A549 (cell line): ENCODE results near the gene DTX1. TPM values are rescaled to one million over a fixed set of nuclear protein-coding genes. Genes with fewer than 3 reads are reported as not detected.
"Not testable (repeated sequence)": the region's sequence is repeated elsewhere in the genome, so short reads cannot be mapped to it uniquely, and the experiment has no call there.

Experiments used
- ATAC-seq, 2 experiments: fragments of 200-7000 bp in 1 of 2; fragments of >200 bp in 1 of 2; cut with Nextera tagmentation in 1 of 2; cut with Tn5 transposase in 1 of 2; 3 replicates each; pipeline versions ENCODE4 v1.8.0 to v1.9.1; 2018 to 2020; ENCODE audit warnings: mild to moderate bottlenecking in 1 of 2, moderate library complexity in 1 of 2
- CTCF ChIA-PET: fragments of 300-600 bp; sonication (Branson Sonifier 250); formaldehyde crosslinking; extraction: SDS; loops from one replicate; lab custom pipeline; 2021; ENCODE audit warnings: antibody characterized with exemption, inconsistent platforms; lab: Yijun Ruan, JAX
- POLR2A ChIA-PET: fragments of 350-600 bp; formaldehyde crosslinking; extraction: SDS; loops from one replicate; lab custom pipeline; 2021; ENCODE audit warnings: antibody characterized with exemption, inconsistent platforms; lab: Yijun Ruan, JAX
- DNase-seq, 2 experiments: peaks; one replicate each; pipeline versions ENCODE4 v3.0.0 to v3.0.0-alpha.2; 2011 to 2016; ENCODE audit warnings: low read depth in 1 of 2, low spot score in 1 of 2
- FAIRE-seq: peaks from 2 replicates; lab custom pipeline; 2011; peaks lifted over from hg19 to GRCh38; lab: Jason Lieb, UNC
- H3K27ac ChIP-seq, 2 experiments: fragments of >200 bp; sonication (Bioruptor Twin); formaldehyde crosslinking; 3 replicates each; pipeline ENCODE4 v1.5.1; 2016 to 2017
- H3K4me1 ChIP-seq: fragments of >200 bp; sonication (Bioruptor Twin); formaldehyde crosslinking; 3 replicates; pipeline ENCODE4 v1.6.1; 2016
- H3K4me2 ChIP-seq: fragments of >200 bp; sonication (Bioruptor Twin); formaldehyde crosslinking; 3 replicates; pipeline ENCODE4 v1.6.1; 2016
- H3K4me3 ChIP-seq: fragments of >200 bp; sonication (Bioruptor Twin); formaldehyde crosslinking; 3 replicates; pipeline ENCODE4 v1.5.1; 2016
- H3K9me3 ChIP-seq: fragments of >200 bp; sonication (Bioruptor Twin); formaldehyde crosslinking; 3 replicates; pipeline ENCODE4 v1.6.1; 2016
- BHLHE40 ChIP-seq: IDR thresholded peaks from 2 replicates; pipeline ENCODE4 v1.6.1; 2012; ENCODE audit warnings: low read depth, low read length, inconsistent platforms
- CBX8 ChIP-seq: fragments of 200-600 bp; sonication (generic); IDR thresholded peaks from 2 replicates; pipeline ENCODE4 v1.6.1; 2016
- EHF ChIP-seq: fragments of 250-450 bp; sonication (Bioruptor Pico); IDR thresholded peaks from 2 replicates; pipeline ENCODE4 v1.5.0; 2020; ENCODE audit warnings: mild to moderate bottlenecking
- FOSL2 ChIP-seq, 2 experiments: fragments of 450-650 bp in 1 of 2; fragments of >200 bp in 1 of 2; sonication (Bioruptor Twin) in 1 of 2; formaldehyde crosslinking; IDR thresholded peaks; 2 replicates each; pipeline versions ENCODE4 v1.5.0 to v1.6.1; 2016 to 2020; ENCODE audit warnings: mild to moderate bottlenecking in 1 of 2, moderate library complexity in 1 of 2
- HOXA7 ChIP-seq: fragments of 250-450 bp; sonication (Bioruptor Pico); IDR thresholded peaks from 2 replicates; pipeline ENCODE4 v1.5.0; 2020; ENCODE audit warnings: mild to moderate bottlenecking, moderate library complexity
- JUN ChIP-seq, 2 experiments: fragments of >200 bp; sonication (Bioruptor Twin); formaldehyde crosslinking; IDR thresholded peaks; 2 replicates in 1 of 2; 3 replicates in 1 of 2; pipeline ENCODE4 v1.6.1; 2016 to 2017
- JUNB ChIP-seq: fragments of >200 bp; sonication (Bioruptor Twin); formaldehyde crosslinking; IDR thresholded peaks from 2 replicates; pipeline ENCODE4 v1.6.1; 2016
- MAFK ChIP-seq: fragments of 450-650 bp; IDR thresholded peaks from 2 replicates; pipeline ENCODE4 v1.6.1; 2014; ENCODE audit not compliant: partially characterized antibody
- MAZ ChIP-seq: fragments of 150-350 bp; IDR thresholded peaks from 2 replicates; pipeline ENCODE4 v1.6.1; 2014; ENCODE audit warnings: antibody characterized with exemption, low read depth, low read length, borderline replicate concordance
- MYC ChIP-seq: IDR thresholded peaks from 2 replicates; pipeline ENCODE4 v1.6.1; 2012; ENCODE audit warnings: mild to moderate bottlenecking, inconsistent platforms, low read length, improper control_type of control experiment, borderline replicate concordance
- NPAS2 ChIP-seq: fragments of 250-450 bp; sonication (Bioruptor Pico); IDR thresholded peaks from 2 replicates; pipeline ENCODE4 v1.8.0; 2022; ENCODE audit warnings: mild to moderate bottlenecking, moderate library complexity, borderline replicate concordance
- NR3C1 ChIP-seq: fragments of >200 bp; sonication (Bioruptor Twin); formaldehyde crosslinking; IDR thresholded peaks from 3 replicates; pipeline ENCODE4 v1.6.1; 2017
- PHF8 ChIP-seq: fragments of 200-600 bp; sonication (generic); IDR thresholded peaks from 2 replicates; pipeline ENCODE4 v1.6.1; 2016; ENCODE audit warnings: low read depth, mild to moderate bottlenecking, antibody characterized with exemption, moderate library complexity, borderline replicate concordance
- POLR2AphosphoS2 ChIP-seq: conservative IDR thresholded peaks from 2 replicates; pipeline ENCODE4 v1.6.1; 2012; ENCODE audit warnings: low read length, improper control_type of control experiment, inconsistent platforms
- RARB ChIP-seq: fragments of 250-450 bp; sonication (Bioruptor Pico); IDR thresholded peaks from 2 replicates; pipeline ENCODE4 v1.8.0; 2021; ENCODE audit warnings: mild to moderate bottlenecking, moderate library complexity
- RCOR1 ChIP-seq: fragments of 150-350 bp; IDR thresholded peaks from 2 replicates; pipeline ENCODE4 v1.6.1; 2014; ENCODE audit warnings: antibody characterized with exemption, low read length, low read depth
- TFCP2L1 ChIP-seq: fragments of 250-450 bp; sonication (Bioruptor Pico); IDR thresholded peaks from 2 replicates; pipeline ENCODE4 v1.5.0; 2021; ENCODE audit warnings: mild to moderate bottlenecking
- TP53 ChIP-seq: fragments of 250-450 bp; sonication (Bioruptor Pico); IDR thresholded peaks from 2 replicates; pipeline ENCODE4 v1.5.0; 2021; ENCODE audit warnings: mild to moderate bottlenecking, moderate library complexity
- ZFP36 ChIP-seq: fragments of 450-650 bp; IDR thresholded peaks from 2 replicates; pipeline ENCODE4 v1.6.1; 2014; ENCODE audit warnings: borderline replicate concordance; ENCODE audit not compliant: partially characterized antibody
- WGBS: methylation state at CpG from one replicate; pipeline ENCODE4 v1.1.6; 2017; ENCODE audit errors: missing lambda C conversion rate; 5-methylcytosine and 5-hydroxymethylcytosine counted together
- polyA plus RNA-seq, 4 experiments: library from polyadenylated mRNA; depleted of rRNA in 3 of 4; stranded (reverse); fragments of >200 nt; fragmentation: RNase III in 1 of 4; extraction: RNeasy Plus Mini Kit Qiagen cat#74134 plus additional on column Dnase treatment in 1 of 4; gene quantifications; 2 replicates in 3 of 4; 3 replicates in 1 of 4; pipeline ENCODE4 v1.2.3, GENCODE V29; 2011 to 2017
- TF ChIP-seq, protein P1 (sequence below): fragments of 250-450 bp; sonication (Bioruptor Pico); IDR thresholded peaks from 2 replicates; pipeline ENCODE4 v1.5.0; 2020; ENCODE audit warnings: low read depth, mild to moderate bottlenecking, moderate library complexity
- TF ChIP-seq, protein P2 (sequence below): fragments of >200 bp; sonication (Bioruptor Twin); formaldehyde crosslinking; IDR thresholded peaks from 2 replicates; pipeline ENCODE4 v1.6.1; 2016
- TF ChIP-seq, protein P3 (sequence below): fragments of >200 bp; sonication (Bioruptor Twin); formaldehyde crosslinking; IDR thresholded peaks from 3 replicates; pipeline ENCODE4 v1.6.1; 2016

DTX1 gene
- polyA plus RNA-seq, 2 of the 4 experiments (the other 2 are of a cell fraction), result 0.28 to 0.37 TPM

DNA sequence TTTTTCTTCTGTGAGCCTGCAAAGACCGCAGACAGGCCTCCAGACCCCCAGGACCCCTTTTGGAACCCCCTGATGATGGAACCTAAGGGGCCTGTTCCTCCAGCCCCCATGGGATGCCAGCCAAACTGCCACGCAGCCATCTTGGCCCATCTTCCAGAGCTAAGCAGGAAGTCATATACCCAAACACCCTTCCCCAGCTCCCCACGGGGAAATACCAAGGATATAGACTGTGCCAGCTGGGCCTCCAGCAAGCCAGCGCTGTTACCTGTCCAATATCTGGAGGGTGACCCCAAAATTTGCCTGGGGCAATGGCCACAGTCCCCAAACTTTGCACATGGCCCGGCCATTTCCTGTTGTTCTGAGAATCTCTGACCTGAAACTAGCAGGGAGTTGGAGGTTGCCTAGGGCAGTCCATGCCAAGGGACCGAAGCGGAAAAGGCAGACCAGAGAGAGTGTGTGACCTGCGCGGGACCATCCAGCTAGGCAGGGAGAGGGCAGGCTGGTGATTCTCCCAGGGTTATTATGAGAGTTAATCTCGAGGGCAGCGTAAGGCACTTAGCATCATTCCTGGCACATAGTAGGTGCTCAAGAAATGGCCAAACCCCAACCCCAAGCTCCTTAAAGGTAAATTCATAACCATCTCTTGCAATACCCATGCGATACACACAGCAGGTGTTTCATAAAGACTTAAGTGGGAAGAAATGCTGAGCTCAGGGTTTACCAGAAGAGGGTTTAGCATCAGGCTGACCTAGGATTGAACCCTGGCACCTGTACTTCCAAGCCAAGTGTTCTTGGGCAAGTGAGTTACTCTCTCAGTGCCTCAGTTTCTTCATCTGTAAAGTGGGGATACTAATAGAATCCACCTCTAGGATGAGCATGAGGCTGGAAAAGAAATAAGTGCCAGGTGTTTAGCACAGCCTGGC lies 81.6 kb downstream of the DTX1 start:
- no peak overlapping the region for H3K4me2 ChIP-seq
- no peaks in the 10 kb centered on the region for H3K9me3 ChIP-seq
- ATAC-seq, result no peak
- POLR2A ChIA-PET, result no interaction called here
- H3K4me1 ChIP-seq, result peaks cover 15% of the 10 kb centered on the region
- no peak for DNase-seq
- H3K4me3 ChIP-seq, result no peak overlapping the region
- TF ChIP-seq RARB, result no peak
- peak; percentile 81 for TF ChIP-seq MAFK
- TF ChIP-seq, all 56 proteins: peak for 1
- no peak overlapping the region for H3K27ac ChIP-seq
- 92% methylated on average over 11 of the region's 12 CpGs for WGBS
- FAIRE-seq, result no peak
- CTCF ChIA-PET, result interaction anchor here (0.9 to 7.0 kb wide), 9 partner anchors 9 to 89 kb away, joined by 3 to 55 read pairs (median 10); partner anchors contain the start of gene CFAP73

DNA sequence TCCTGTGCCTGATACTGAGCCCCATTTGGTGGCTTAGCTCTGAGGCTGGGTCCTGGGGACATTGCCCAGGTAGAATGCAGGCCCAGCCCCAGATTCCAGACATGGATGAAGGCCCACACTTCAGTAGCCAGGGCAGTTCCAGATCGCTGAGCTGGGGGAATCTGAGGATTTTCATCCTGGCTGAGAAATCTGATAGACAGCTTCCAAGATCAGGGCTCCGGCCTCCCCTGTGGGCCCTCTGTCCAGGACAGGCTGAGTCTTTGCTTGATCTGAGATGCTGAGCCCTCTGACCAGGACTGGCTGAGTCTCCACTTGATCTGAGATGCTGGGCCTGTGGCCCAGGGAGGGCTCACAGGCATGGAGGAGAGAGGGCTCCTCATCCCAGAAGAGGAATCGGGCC lies 82.3 kb downstream of the DTX1 start:
- FAIRE-seq, result no peak
- no peaks in the 10 kb centered on the region for H3K9me3 ChIP-seq
- peaks cover 15% of the 10 kb centered on the region for H3K4me1 ChIP-seq
- TF ChIP-seq, protein P1, sequence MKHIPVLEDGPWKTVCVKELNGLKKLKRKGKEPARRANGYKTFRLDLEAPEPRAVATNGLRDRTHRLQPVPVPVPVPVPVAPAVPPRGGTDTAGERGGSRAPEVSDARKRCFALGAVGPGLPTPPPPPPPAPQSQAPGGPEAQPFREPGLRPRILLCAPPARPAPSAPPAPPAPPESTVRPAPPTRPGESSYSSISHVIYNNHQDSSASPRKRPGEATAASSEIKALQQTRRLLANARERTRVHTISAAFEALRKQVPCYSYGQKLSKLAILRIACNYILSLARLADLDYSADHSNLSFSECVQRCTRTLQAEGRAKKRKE (CRISPR knock-in tag), result no peak
- ChIA-PET CTCF (interaction anchor here (0.9 to 7.0 kb wide), 7 partner anchors 9 to 90 kb away, joined by 3 to 55 read pairs (median 10); partner anchors contain the start of gene CFAP73), POLR2A (no interaction called here)
- DNase-seq, result no peak
- WGBS, result 71% methylated on average over 3 of the region's 3 CpGs
- ATAC-seq, result no peak
- H3K27ac ChIP-seq, result no peak overlapping the region
- H3K4me2 ChIP-seq, result no peak overlapping the region
- no peak overlapping the region for H3K4me3 ChIP-seq

DNA sequence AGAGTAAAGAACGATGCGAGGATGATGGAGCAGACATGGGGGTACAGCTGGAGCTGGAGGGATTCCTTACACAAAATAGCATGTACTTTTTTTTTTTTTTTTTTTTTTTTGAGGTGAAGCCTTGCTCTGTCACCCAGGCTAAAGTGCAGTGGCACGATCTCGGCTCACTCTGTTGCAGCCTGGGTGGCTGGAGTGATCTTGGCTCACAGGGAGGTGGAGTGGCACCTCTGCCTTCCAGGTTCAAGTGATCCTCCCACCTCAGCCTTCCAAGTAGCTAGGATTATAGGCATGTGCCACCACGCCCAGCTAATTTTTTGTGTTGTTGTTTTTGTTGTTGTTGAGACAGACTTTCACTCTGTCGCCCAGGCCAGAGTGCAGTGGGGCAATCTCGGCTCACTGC lies 84.2 kb downstream of the DTX1 start:
- DNase-seq, result no peak
- no peak overlapping the region for H3K27ac ChIP-seq
- peaks cover 10% of the 10 kb centered on the region for H3K4me1 ChIP-seq
- H3K4me3 ChIP-seq, result no peak overlapping the region
- no peak for FAIRE-seq
- H3K4me2 ChIP-seq, result no peak overlapping the region
- no peak for ATAC-seq
- CTCF ChIA-PET, result interaction anchor here (6.4 kb wide), 1 partner anchor 11 kb away, joined by 55 read pairs; the partner anchor contains the start of gene CFAP73
- no peak for TF ChIP-seq HOXA7 (CRISPR knock-in tag)
- TF ChIP-seq, all 56 proteins: peak for 0
- no peaks in the 10 kb centered on the region for H3K9me3 ChIP-seq
- POLR2A ChIA-PET, result no interaction called here
- WGBS, result 65% methylated on average over 7 of the region's 7 CpGs

DNA sequence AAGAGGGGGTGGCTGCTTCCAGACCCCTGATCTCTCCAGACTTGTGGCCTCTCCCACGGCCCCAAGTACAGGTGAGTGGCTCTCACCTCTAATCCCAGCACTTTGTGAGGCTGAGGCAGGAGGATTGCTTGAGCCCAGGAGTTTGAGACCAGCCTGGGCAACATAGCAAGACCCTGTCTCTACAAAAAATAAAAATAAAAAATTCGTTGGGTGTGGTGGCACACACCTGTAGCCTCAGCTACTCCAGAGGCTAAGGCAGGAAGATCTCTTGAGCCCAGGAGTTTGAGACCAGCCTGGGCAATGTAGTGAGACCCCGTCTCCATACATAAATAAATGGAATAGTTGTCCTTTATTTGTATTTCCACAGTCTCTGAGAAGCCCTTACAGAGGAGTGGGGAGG lies 85.2 kb downstream of the DTX1 start:
- H3K27ac ChIP-seq, H3K4me2 ChIP-seq, DNase-seq, H3K9me3 ChIP-seq, H3K4me1 ChIP-seq, ATAC-seq, H3K4me3 ChIP-seq, FAIRE-seq, POLR2A ChIA-PET: not testable (repeated sequence)
- WGBS, result 45% methylated on average over 2 of the region's 3 CpGs
- CTCF ChIA-PET, result interaction anchor here (1.1 to 6.4 kb wide), 3 partner anchors 10 to 43 kb away, joined by 3 to 55 read pairs (median 3); partner anchors contain the start of gene CFAP73

DNA sequence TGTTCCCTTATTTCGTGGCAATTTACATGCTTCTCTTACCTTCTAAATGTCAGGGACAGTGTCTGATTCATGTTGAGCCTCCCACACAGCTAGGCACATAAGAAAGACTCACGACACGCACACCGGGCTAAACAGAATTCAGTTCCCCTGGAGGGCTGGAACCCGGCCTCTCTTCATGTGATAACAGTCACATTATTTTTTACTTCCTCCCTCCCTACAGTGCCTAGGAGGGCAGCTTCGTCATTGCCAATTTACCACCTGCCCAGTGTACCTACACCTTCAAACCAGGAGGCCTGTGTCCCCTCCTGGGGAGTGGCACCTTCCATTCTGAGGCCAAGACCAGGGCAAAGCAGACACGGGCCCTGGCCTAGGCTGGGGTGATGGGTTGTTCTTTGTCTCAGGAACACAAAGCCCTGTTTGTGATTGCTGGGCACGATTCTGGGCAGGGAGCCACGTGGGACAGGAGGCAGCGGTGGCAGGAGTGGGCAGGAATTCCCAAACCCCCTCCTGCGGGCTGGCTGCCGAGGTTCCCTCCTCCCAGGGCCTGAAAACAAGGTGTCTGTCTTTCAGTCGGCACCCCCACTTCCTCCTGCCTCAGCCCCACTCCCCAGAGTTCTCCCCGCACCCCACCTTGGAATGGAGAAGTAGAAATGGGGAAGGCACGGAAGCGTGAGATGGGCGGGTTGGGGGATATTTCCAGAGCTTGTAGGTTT lies 85.8 kb downstream of the DTX1 start:
- FAIRE-seq, result no peak
- no peak for ATAC-seq
- no peak overlapping the region for H3K4me3 ChIP-seq
- no peak overlapping the region for H3K27ac ChIP-seq
- 80% methylated on average over 14 of the region's 17 CpGs for WGBS
- H3K4me1 ChIP-seq, result no peaks in the 10 kb centered on the region
- TF ChIP-seq CBX8 (no peak), JUNB (no peak), MYC (no peak), TP53 (CRISPR knock-in tag) (no peak), EHF (CRISPR knock-in tag) (no peak), TFCP2L1 (CRISPR knock-in tag) (no peak), FOSL2 (IDR thresholded peaks at IDR 0.05) (no peak), FOSL2 (CRISPR knock-in tag; IDR thresholded peaks at IDR 0.05) (no peak), NR3C1 (no peak), RCOR1 (no peak), BHLHE40 (no peak), NPAS2 (no peak), MAZ (no peak), POLR2AphosphoS2 (no peak), ZFP36 (no peak), JUN (IDR thresholded peaks at IDR 0.05) (no peak), PHF8 (no peak)
- TF ChIP-seq, protein P2, sequence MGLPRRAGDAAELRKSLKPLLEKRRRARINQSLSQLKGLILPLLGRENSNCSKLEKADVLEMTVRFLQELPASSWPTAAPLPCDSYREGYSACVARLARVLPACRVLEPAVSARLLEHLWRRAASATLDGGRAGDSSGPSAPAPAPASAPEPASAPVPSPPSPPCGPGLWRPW, result no peak
- TF ChIP-seq, protein P3, sequence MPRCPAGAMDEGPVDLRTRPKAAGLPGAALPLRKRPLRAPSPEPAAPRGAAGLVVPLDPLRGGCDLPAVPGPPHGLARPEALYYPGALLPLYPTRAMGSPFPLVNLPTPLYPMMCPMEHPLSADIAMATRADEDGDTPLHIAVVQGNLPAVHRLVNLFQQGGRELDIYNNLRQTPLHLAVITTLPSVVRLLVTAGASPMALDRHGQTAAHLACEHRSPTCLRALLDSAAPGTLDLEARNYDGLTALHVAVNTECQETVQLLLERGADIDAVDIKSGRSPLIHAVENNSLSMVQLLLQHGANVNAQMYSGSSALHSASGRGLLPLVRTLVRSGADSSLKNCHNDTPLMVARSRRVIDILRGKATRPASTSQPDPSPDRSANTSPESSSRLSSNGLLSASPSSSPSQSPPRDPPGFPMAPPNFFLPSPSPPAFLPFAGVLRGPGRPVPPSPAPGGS, result no peak
- ChIA-PET CTCF (interaction anchor here (0.6 to 6.4 kb wide), 5 partner anchors 9 to 43 kb away, joined by 3 to 55 read pairs (median 3); partner anchors contain the start of gene CFAP73), POLR2A (no interaction called here)
- DNase-seq, result no peak
- H3K4me2 ChIP-seq, result no peak overlapping the region
- peaks cover 3% of the 10 kb centered on the region; the same call in 2 of the 3 replicates for H3K9me3 ChIP-seq
